ENCODE data around the gene ADD3.

Gene ADD3

GRCh38 chr10:110059925-110060324, 52.1 kb downstream of the ADD3 start:
- no peak for DNase-seq (ENCODE audit: low read depth in 1 of 2, low spot score in 1 of 2)

GRCh38 chr10:110061687-110062086, 53.9 kb downstream of the ADD3 start:
- DNase-seq (ENCODE audit: low read depth in 1 of 2, low spot score in 1 of 2): no peak

- no peak for DNase-seq (ENCODE audit: low read depth in 1 of 2, low spot score in 1 of 2)
Measured at GRCh38 chr10:110065269-110065668, 57.5 kb downstream of the ADD3 start.

- no peak for DNase-seq (ENCODE audit: low read depth in 1 of 2, low spot score in 1 of 2)
Measured at GRCh38 chr10:110067960-110068770, 60.4 kb downstream of the ADD3 start.

GRCh38 chr10:110068780-110069179, 61.0 kb downstream of the ADD3 start:
- DNase-seq (ENCODE audit: low read depth in 1 of 2, low spot score in 1 of 2): no peak

GRCh38 chr10:110069502-110069982, 61.8 kb downstream of the ADD3 start:
- DNase-seq (ENCODE audit: low read depth in 1 of 2, low spot score in 1 of 2): no peak

GRCh38 chr10:110073896-110074295, 66.1 kb downstream of the ADD3 start:
- DNase-seq (ENCODE audit: low read depth in 1 of 2, low spot score in 1 of 2): no peak

GRCh38 chr10:110074298-110074697, 66.5 kb downstream of the ADD3 start:
- DNase-seq (ENCODE audit: low read depth in 1 of 2, low spot score in 1 of 2): no peak

- no peak for DNase-seq (ENCODE audit: low read depth in 1 of 2, low spot score in 1 of 2)
Measured at GRCh38 chr10:110074758-110075671, 67.2 kb downstream of the ADD3 start.

GRCh38 chr10:110075686-110076085, 67.9 kb downstream of the ADD3 start:
- DNase-seq (ENCODE audit: low read depth in 1 of 2, low spot score in 1 of 2): no peak

GRCh38 chr10:110076559-110077318, 69.0 kb downstream of the ADD3 start:
- DNase-seq (ENCODE audit: low read depth in 1 of 2, low spot score in 1 of 2): no peak

GRCh38 chr10:110077436-110078130, 69.8 kb downstream of the ADD3 start:
- no peak for DNase-seq (ENCODE audit: low read depth in 1 of 2, low spot score in 1 of 2)

GRCh38 chr10:110078317-110078716, 70.5 kb downstream of the ADD3 start:
- no peak for DNase-seq (ENCODE audit: low read depth in 1 of 2, low spot score in 1 of 2)

GRCh38 chr10:110081911-110082310, 74.1 kb downstream of the ADD3 start:
- DNase-seq (ENCODE audit: low read depth in 1 of 2, low spot score in 1 of 2): no peak

- DNase-seq (ENCODE audit: low read depth in 1 of 2, low spot score in 1 of 2): no peak
Measured at GRCh38 chr10:110083884-110084283, 76.1 kb downstream of the ADD3 start.

GRCh38 chr10:110087682-110088081, 79.9 kb downstream of the ADD3 start:
- no peak for DNase-seq (ENCODE audit: low read depth in 1 of 2, low spot score in 1 of 2)

GRCh38 chr10:110088367-110089104, 80.8 kb downstream of the ADD3 start:
- DNase-seq (ENCODE audit: low read depth in 1 of 2, low spot score in 1 of 2): no peak

- DNase-seq (ENCODE audit: low read depth in 1 of 2, low spot score in 1 of 2): no peak
Measured at GRCh38 chr10:110091830-110092229, 84.0 kb downstream of the ADD3 start.

- no peak for DNase-seq (ENCODE audit: low read depth in 1 of 2, low spot score in 1 of 2)
Measured at GRCh38 chr10:110093722-110094121, 85.9 kb downstream of the ADD3 start.

GRCh38 chr10:110094786-110095185, 87.0 kb downstream of the ADD3 start:
- DNase-seq (ENCODE audit: low read depth in 1 of 2, low spot score in 1 of 2): no peak
